Measurements from ENCODE around the gene BTBD9.

DNA sequence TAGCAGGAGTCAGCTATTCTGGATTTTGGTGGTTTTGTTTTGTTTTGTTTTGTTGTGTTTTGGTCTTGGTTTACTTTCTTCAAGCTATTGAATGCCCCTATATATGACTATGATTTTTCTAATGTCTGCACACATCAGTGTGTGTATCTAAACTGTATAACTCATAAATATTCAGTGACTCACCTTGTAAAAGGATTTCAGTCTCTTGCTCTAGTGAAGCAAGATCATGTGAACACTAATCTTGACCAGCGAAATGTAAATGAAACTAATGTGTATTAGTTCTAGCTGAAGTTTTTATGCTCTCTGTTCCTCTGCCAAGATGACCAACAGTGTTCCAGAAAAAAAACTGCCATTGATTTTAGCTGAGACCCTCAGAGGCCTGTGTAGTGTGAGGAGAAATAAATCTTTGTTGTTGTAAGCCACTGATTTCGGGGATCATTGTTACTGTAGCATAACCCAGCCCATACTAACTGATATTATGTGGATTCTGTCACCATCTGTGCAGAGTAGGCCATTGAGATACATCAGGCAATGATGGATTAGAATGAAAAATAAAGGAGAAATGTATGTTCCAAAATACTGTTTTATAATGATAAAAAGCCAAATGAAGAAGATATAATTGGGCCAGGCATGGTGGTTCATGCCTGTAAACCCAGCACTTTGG is 11.5 kb upstream of the BTBD9 start:
- TF ChIP-seq, protein P1, sequence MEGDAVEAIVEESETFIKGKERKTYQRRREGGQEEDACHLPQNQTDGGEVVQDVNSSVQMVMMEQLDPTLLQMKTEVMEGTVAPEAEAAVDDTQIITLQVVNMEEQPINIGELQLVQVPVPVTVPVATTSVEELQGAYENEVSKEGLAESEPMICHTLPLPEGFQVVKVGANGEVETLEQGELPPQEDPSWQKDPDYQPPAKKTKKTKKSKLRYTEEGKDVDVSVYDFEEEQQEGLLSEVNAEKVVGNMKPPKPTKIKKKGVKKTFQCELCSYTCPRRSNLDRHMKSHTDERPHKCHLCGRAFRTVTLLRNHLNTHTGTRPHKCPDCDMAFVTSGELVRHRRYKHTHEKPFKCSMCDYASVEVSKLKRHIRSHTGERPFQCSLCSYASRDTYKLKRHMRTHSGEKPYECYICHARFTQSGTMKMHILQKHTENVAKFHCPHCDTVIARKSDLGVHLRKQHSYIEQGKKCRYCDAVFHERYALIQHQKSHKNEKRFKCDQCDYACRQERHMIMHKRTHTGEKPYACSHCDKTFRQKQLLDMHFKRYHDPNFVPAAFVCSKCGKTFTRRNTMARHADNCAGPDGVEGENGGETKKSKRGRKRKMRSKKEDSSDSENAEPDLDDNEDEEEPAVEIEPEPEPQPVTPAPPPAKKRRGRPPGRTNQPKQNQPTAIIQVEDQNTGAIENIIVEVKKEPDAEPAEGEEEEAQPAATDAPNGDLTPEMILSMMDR (IDR thresholded peaks at IDR 0.05 in 4 of 5, conservative IDR thresholded peaks at IDR 0.05 in 1 of 5), result no peak
- no peak for TF ChIP-seq POLR2A (IDR thresholded peaks at IDR 0.05)
